Amniotic epithelial cell (primary cell): ENCODE data around the gene WDR70.
A peak's percentile ranks its signal among the peaks of the same experiment; 100 is the strongest.
"Not testable (repeated sequence)": the region's sequence is repeated elsewhere in the genome, so short reads cannot be mapped to it uniquely, and the experiment has no call there.

Source experiments
- DNase-seq: peaks from one replicate; pipeline ENCODE4 v3.0.0-alpha.2; 2010; ENCODE audit warnings: low read depth

The WDR70 gene

GRCh38 chr5:37570597-37570996 lies 191.5 kb downstream of the WDR70 start:
- DNase-seq, result no peak

GRCh38 chr5:37571985-37572384 lies 192.9 kb downstream of the WDR70 start:
- peak; percentile 14 for DNase-seq

- DNase-seq, result peak; percentile 86
Observed at GRCh38 chr5:37575541-37576489, 196.7 kb downstream of the WDR70 start.

- no peak for DNase-seq
Observed at GRCh38 chr5:37576552-37576951, 197.4 kb downstream of the WDR70 start.

GRCh38 chr5:37578176-37578575 lies 199.1 kb downstream of the WDR70 start:
- no peak for DNase-seq

- DNase-seq, result no peak
Observed at GRCh38 chr5:37580106-37580505, 201.0 kb downstream of the WDR70 start.

GRCh38 chr5:37582202-37582601 lies 203.1 kb downstream of the WDR70 start:
- DNase-seq, result no peak

GRCh38 chr5:37593292-37593691 lies 214.2 kb downstream of the WDR70 start:
- not testable (repeated sequence) for DNase-seq

- DNase-seq, result not testable (repeated sequence)
Observed at GRCh38 chr5:37594864-37595263, 215.7 kb downstream of the WDR70 start.

GRCh38 chr5:37598733-37599132 lies 219.6 kb downstream of the WDR70 start:
- DNase-seq, result no peak

- DNase-seq, result no peak
Observed at GRCh38 chr5:37601163-37601562, 222.0 kb downstream of the WDR70 start.

- DNase-seq, result peak; percentile 14
Observed at GRCh38 chr5:37603072-37603471, 224.0 kb downstream of the WDR70 start.

GRCh38 chr5:37604290-37604689 lies 225.2 kb downstream of the WDR70 start:
- DNase-seq, result no peak

GRCh38 chr5:37606148-37606547 lies 227.0 kb downstream of the WDR70 start:
- no peak for DNase-seq

- no peak for DNase-seq
Observed at GRCh38 chr5:37606632-37607248, 227.6 kb downstream of the WDR70 start.

GRCh38 chr5:37615184-37615583 lies 236.1 kb downstream of the WDR70 start:
- peak; percentile 76 for DNase-seq

GRCh38 chr5:37619353-37619752 lies 240.2 kb downstream of the WDR70 start:
- peak; percentile 95 for DNase-seq

GRCh38 chr5:37622354-37622753 lies 243.2 kb downstream of the WDR70 start:
- not testable (repeated sequence) for DNase-seq

GRCh38 chr5:37626266-37626665 lies 247.1 kb downstream of the WDR70 start:
- DNase-seq, result peak; percentile 93

GRCh38 chr5:37628876-37629275 lies 249.8 kb downstream of the WDR70 start:
- DNase-seq, result no peak

GRCh38 chr5:37631939-37632338 lies 252.8 kb downstream of the WDR70 start:
- DNase-seq, result peak; percentile 35

- peak; percentile 28 for DNase-seq
Observed at GRCh38 chr5:37637165-37637845, 258.2 kb downstream of the WDR70 start.

- DNase-seq, result no peak
Observed at GRCh38 chr5:37638897-37639296, 259.8 kb downstream of the WDR70 start.
